H1 (cell line): Measurements from ENCODE around the gene SLC25A5. TPM values are rescaled to one million over a fixed set of nuclear protein-coding genes. Genes with fewer than 3 reads are reported as not detected.
A peak's percentile ranks its signal among the peaks of the same experiment; 100 is the strongest.

ENCODE experiments used
- ASH2L ChIP-seq: fragments of 200-600, 300-600 bp; sonication (generic); IDR thresholded peaks from one replicate; pipeline ENCODE4 v1.7.1; 2017; ENCODE audit warnings: low read length
- CBX8 ChIP-seq: fragments of 300-800, 300-1000 bp; sonication (generic); IDR thresholded peaks from 2 replicates; pipeline ENCODE4 v1.7.1; 2016; ENCODE audit warnings: low read depth, low read length, borderline replicate concordance
- PHF8 ChIP-seq: fragments of 200-600 bp; sonication (generic); conservative IDR thresholded peaks from 2 replicates; pipeline ENCODE4 v1.7.1; 2012; ENCODE audit warnings: low read depth, mild to moderate bottlenecking, inconsistent platforms, low read length, moderate library complexity
- RFX5 ChIP-seq: IDR thresholded peaks from 2 replicates; pipeline ENCODE4 v1.6.1; 2011; ENCODE audit warnings: low read depth, low read length, improper control_type of control experiment, borderline replicate concordance
- SP2 ChIP-seq: IDR thresholded peaks from 2 replicates; pipeline ENCODE4 v1.6.1; 2012; ENCODE audit warnings: mild to moderate bottlenecking, low read length, inconsistent platforms
- YY1 ChIP-seq: IDR thresholded peaks from 2 replicates; pipeline ENCODE4 v1.6.1; 2011; ENCODE audit warnings: low read depth, mild to moderate bottlenecking, low read length
- polyA plus RNA-seq, 7 experiments: library from polyadenylated mRNA; depleted of rRNA in 3 of 7; stranded (reverse) in 5 of 7; unstranded in 2 of 7; fragments of >200 nt in 5 of 7; fragments of 200-250 nt in 2 of 7; gene quantifications; 1 replicate in 5 of 7; 2 replicates in 1 of 7; 4 replicates in 1 of 7; pipeline versions ENCODE4 v1.2.1 to v1.2.3, GENCODE V29; 2011 to 2013; ENCODE audit warnings: missing spikeins in 2 of 7, mixed read lengths in 2 of 7
- total RNA-seq: library from RNA; stranded (reverse); fragmentation: NEBNext Ultra II Directional; extraction: Animal tissue kit (Norgen Biotek cat#: 25700); gene quantifications from 2 replicates; pipeline ENCODE4 v1.2.1, GENCODE V29; 2021
- TF ChIP-seq, protein P1 (sequence below): IDR thresholded peaks from 2 replicates; pipeline ENCODE4 v1.6.1; 2012; ENCODE audit warnings: inconsistent platforms

SLC25A5 gene
- total and polyA plus RNA-seq, 2 of the 8 experiments (the other 6 are each of a cell fraction or from before 2014, with no cell fraction given) = 512 to 727 TPM

- TF ChIP-seq, protein P1, sequence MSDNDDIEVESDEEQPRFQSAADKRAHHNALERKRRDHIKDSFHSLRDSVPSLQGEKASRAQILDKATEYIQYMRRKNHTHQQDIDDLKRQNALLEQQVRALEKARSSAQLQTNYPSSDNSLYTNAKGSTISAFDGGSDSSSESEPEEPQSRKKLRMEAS = peak; percentile 98
- no peak for TF ChIP-seq RFX5
- TF ChIP-seq YY1 = peak; percentile 72
- TF ChIP-seq ASH2L = peak; percentile 48
- TF ChIP-seq CBX8 = no peak
- TF ChIP-seq SP2 = no peak
- peak; percentile 38; the same call in 1 of the 2 replicates for TF ChIP-seq PHF8
Measured at GRCh38 chrX:119482481-119483480, 14.5 kb downstream of the SLC25A5 start (continued).
